Measurements from ENCODE around the gene OR2Z1.

- TF ChIP-seq CTCF (IDR thresholded peaks at IDR 0.05; ENCODE audit: insufficient read depth, low read length, poor library complexity, severe bottlenecking) (no peak), EZH2phosphoT487 (conservative IDR thresholded peaks at IDR 0.05; ENCODE audit: low read length) (no peak)
Observed at GRCh38 chr19:8680676-8681344, 40.6 kb upstream of the OR2Z1 start.

All from SU-DHL-6 (cell line).